PC-3 (cell line): Measurements from ENCODE around the gene SLC15A4.

Experiments
- EZH2 ChIP-seq: fragments of 300-600 bp; sonication (generic); IDR thresholded peaks from one replicate; pipeline ENCODE4 v1.6.1; 2017; ENCODE audit warnings: antibody characterized with exemption, mild to moderate bottlenecking, low read length; ENCODE audit not compliant: unreplicated experiment
- TF ChIP-seq, protein P1 (sequence below): fragments of 300-600 bp; sonication (generic); conservative IDR thresholded peaks from 2 replicates; pipeline ENCODE4 v1.5.1; 2017; ENCODE audit warnings: antibody characterized with exemption, low read depth, mild to moderate bottlenecking, low read length

- TF ChIP-seq, protein P1, sequence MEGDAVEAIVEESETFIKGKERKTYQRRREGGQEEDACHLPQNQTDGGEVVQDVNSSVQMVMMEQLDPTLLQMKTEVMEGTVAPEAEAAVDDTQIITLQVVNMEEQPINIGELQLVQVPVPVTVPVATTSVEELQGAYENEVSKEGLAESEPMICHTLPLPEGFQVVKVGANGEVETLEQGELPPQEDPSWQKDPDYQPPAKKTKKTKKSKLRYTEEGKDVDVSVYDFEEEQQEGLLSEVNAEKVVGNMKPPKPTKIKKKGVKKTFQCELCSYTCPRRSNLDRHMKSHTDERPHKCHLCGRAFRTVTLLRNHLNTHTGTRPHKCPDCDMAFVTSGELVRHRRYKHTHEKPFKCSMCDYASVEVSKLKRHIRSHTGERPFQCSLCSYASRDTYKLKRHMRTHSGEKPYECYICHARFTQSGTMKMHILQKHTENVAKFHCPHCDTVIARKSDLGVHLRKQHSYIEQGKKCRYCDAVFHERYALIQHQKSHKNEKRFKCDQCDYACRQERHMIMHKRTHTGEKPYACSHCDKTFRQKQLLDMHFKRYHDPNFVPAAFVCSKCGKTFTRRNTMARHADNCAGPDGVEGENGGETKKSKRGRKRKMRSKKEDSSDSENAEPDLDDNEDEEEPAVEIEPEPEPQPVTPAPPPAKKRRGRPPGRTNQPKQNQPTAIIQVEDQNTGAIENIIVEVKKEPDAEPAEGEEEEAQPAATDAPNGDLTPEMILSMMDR = no peak
- TF ChIP-seq EZH2 = no peak
These were observed 56.8 kb downstream of the SLC15A4 start for GRCh38 chr12:128766738-128767501.
